Measurements from ENCODE around the gene COL1A2. TPM values are rescaled to one million over a fixed set of nuclear protein-coding genes. Genes with fewer than 3 reads are reported as not detected.

COL1A2 gene
- total and polyA plus RNA-seq, 2 of the 4 experiments (the other 2 are of a cell fraction) = 1,211 to 4,454 TPM

Other genes starting within 250 kb of the COL1A2 start
- gene CASD1, start 114.9 kb downstream of the COL1A2 start, total RNA-seq (2012; rRNA removed) = 4.5 and 11.9 TPM in 2 replicates
- gene CASD1, start 114.9 kb downstream of the COL1A2 start, polyA plus RNA-seq (2012; rRNA removed) = 2.7 and 4.0 TPM in 2 replicates